ENCODE measurements around the gene GPC5. TPM values are rescaled to one million over a fixed set of nuclear protein-coding genes. Genes with fewer than 3 reads are reported as not detected.

Gene GPC5
- total and polyA plus RNA-seq, 4 donors: 0.51 to 22.4 (median 2.0) TPM

GRCh38 chr13:92802776-92803175 is 1404.4 kb downstream of the GPC5 start:
- H3K4me3 ChIP-seq (ENCODE audit: low read depth in 1 of 3, low read length in 3 of 3): no peak overlapping the region
- DNase-seq (ENCODE audit: low spot score): no peak
- 37% methylated on average over 1 of the region's 1 CpG for WGBS

GRCh38 chr13:92804346-92804745 is 1405.9 kb downstream of the GPC5 start:
- no peak for DNase-seq (ENCODE audit: low spot score)
- no peak for TF ChIP-seq FOXA2 (IDR thresholded peaks at IDR 0.05)
- TF ChIP-seq MAX (IDR thresholded peaks at IDR 0.05): no peak
- no peak for TF ChIP-seq HNF4G (IDR thresholded peaks at IDR 0.05)
- TF ChIP-seq ATF3 (IDR thresholded peaks at IDR 0.05): no peak
- TF ChIP-seq FOXA1 (IDR thresholded peaks at IDR 0.05): no peak
- TF ChIP-seq GABPA (IDR thresholded peaks at IDR 0.05 in 1 of 2, conservative IDR thresholded peaks at IDR 0.05 in 1 of 2): no peak
- TF ChIP-seq HNF4A (conservative IDR thresholded peaks at IDR 0.05): no peak
- TF ChIP-seq REST (IDR thresholded peaks at IDR 0.05): no peak
- no peak for TF ChIP-seq ZBTB33 (IDR thresholded peaks at IDR 0.05)
- TF ChIP-seq NR2F2 (IDR thresholded peaks at IDR 0.05): no peak
- TF ChIP-seq TAF1 (conservative IDR thresholded peaks at IDR 0.05): no peak
- no peak for TF ChIP-seq RXRA (IDR thresholded peaks at IDR 0.05)
- no peak for TF ChIP-seq EGR1 (IDR thresholded peaks at IDR 0.05; ENCODE audit: low read depth in 2 of 2)
- no peak for TF ChIP-seq RAD21 (IDR thresholded peaks at IDR 0.05)
- no peak for TF ChIP-seq JUND (IDR thresholded peaks at IDR 0.05)
- TF ChIP-seq SP1 (IDR thresholded peaks at IDR 0.05): no peak
- no peak for TF ChIP-seq YY1 (IDR thresholded peaks at IDR 0.05)
- TF ChIP-seq CTCF (IDR thresholded peaks at IDR 0.05; ENCODE audit: low read depth, low read length, missing input control): no peak
- 87% methylated on average over 1 of the region's 1 CpG for WGBS
- Histone ChIP-seq H3K4me1 (ENCODE audit: control insufficient read depth in 4 of 4, insufficient read depth in 4 of 4, low read length in 3 of 4) (peaks cover 0 to 4% (median 0%) of the 10 kb centered on the region in 4 donors), H3K36me3 (ENCODE audit: control insufficient read depth in 4 of 4, insufficient read depth in 3 of 4, low read depth in 1 of 4, low read length in 3 of 4) (no peaks in the 10 kb centered on the region), H3K9ac (ENCODE audit: low read depth in 1 of 2, low read length in 2 of 2) (no peak overlapping the region), H3K27ac (ENCODE audit: low read depth in 1 of 2, low read length in 2 of 2) (no peak overlapping the region), H3K4me3 (ENCODE audit: low read depth in 1 of 3, low read length in 3 of 3) (no peak overlapping the region), H3K9me3 (ENCODE audit: control insufficient read depth in 4 of 4, low read length in 3 of 4) (no peaks in the 10 kb centered on the region), H3K27me3 (ENCODE audit: control insufficient read depth in 4 of 4, insufficient read depth in 4 of 4, low read length in 3 of 4) (no peaks in the 10 kb centered on the region)

More at GRCh38 chr13:92802776-92803175, 1404.4 kb downstream of the GPC5 start:
- TF ChIP-seq FOXA2 (IDR thresholded peaks at IDR 0.05): no peak
- Histone ChIP-seq H3K4me1 (ENCODE audit: control insufficient read depth in 4 of 4, insufficient read depth in 4 of 4, low read length in 3 of 4) (peaks cover 0 to 4% (median 0%) of the 10 kb centered on the region in 4 donors), H3K27me3 (ENCODE audit: control insufficient read depth in 4 of 4, insufficient read depth in 4 of 4, low read length in 3 of 4) (no peaks in the 10 kb centered on the region), H3K36me3 (ENCODE audit: control insufficient read depth in 4 of 4, insufficient read depth in 3 of 4, low read depth in 1 of 4, low read length in 3 of 4) (no peaks in the 10 kb centered on the region), H3K9me3 (ENCODE audit: control insufficient read depth in 4 of 4, low read length in 3 of 4) (no peaks in the 10 kb centered on the region), H3K27ac (ENCODE audit: low read depth in 1 of 2, low read length in 2 of 2) (no peak overlapping the region), H3K9ac (ENCODE audit: low read depth in 1 of 2, low read length in 2 of 2) (no peak overlapping the region)
